Liver (tissue), 9 donors: ENCODE data around the gene IGF2R. TPM values are rescaled to one million over a fixed set of nuclear protein-coding genes. Genes with fewer than 3 reads are reported as not detected.

ENCODE experiments used
- DNase-seq: peaks from one replicate; pipeline ENCODE4 v3.0.0-alpha.2; 2017; ENCODE audit warnings: low spot score
- H3K27ac ChIP-seq, 2 donors: one replicate each; pipeline ENCODE4 v1.7.0; 2013; ENCODE audit warnings: inconsistent platforms in 2 of 2, low read length in 2 of 2, control low read depth in 1 of 2, low read depth in 1 of 2, mild to moderate bottlenecking in 1 of 2
- H3K27me3 ChIP-seq, 4 donors: one replicate each; pipeline versions ENCODE4 v1.6.1 to v1.7.0; 2013; ENCODE audit warnings: low read length in 3 of 4, inconsistent platforms in 1 of 4, mild to moderate bottlenecking in 1 of 4, moderate library complexity in 1 of 4; ENCODE audit not compliant: control insufficient read depth in 4 of 4, insufficient read depth in 4 of 4
- H3K36me3 ChIP-seq, 4 donors: one replicate each; pipeline versions ENCODE4 v1.6.1 to v1.7.0; 2013; ENCODE audit warnings: low read length in 3 of 4, mild to moderate bottlenecking in 3 of 4, low read depth in 1 of 4, moderate library complexity in 1 of 4; ENCODE audit not compliant: control insufficient read depth in 4 of 4, insufficient read depth in 3 of 4
- H3K4me1 ChIP-seq, 4 donors: one replicate each; pipeline versions ENCODE4 v1.6.1 to v1.7.0; 2013; ENCODE audit warnings: low read length in 3 of 4, mild to moderate bottlenecking in 3 of 4, moderate library complexity in 1 of 4; ENCODE audit not compliant: control insufficient read depth in 4 of 4, insufficient read depth in 4 of 4
- H3K4me3 ChIP-seq, 3 donors: one replicate each; pipeline versions ENCODE4 v1.6.1 to v1.7.0; 2013; ENCODE audit warnings: low read length in 3 of 3, control low read depth in 1 of 3, low read depth in 1 of 3, mild to moderate bottlenecking in 1 of 3
- H3K9ac ChIP-seq, 2 donors: one replicate each; pipeline ENCODE4 v1.7.0; 2013; ENCODE audit warnings: low read length in 2 of 2, mild to moderate bottlenecking in 2 of 2, moderate library complexity in 2 of 2, control low read depth in 1 of 2, low read depth in 1 of 2
- H3K9me3 ChIP-seq, 4 donors: one replicate each; pipeline versions ENCODE4 v1.6.1 to v1.7.0; 2013; ENCODE audit warnings: low read length in 3 of 4; ENCODE audit not compliant: control insufficient read depth in 4 of 4
- ATF3 ChIP-seq: IDR thresholded peaks from 2 replicates; pipeline ENCODE4 v1.6.1; 2016; ENCODE audit warnings: antibody characterized with exemption
- CTCF ChIP-seq: fragments of 150-350 bp; IDR thresholded peaks from 2 replicates; pipeline ENCODE4 v1.5.1; 2017; ENCODE audit warnings: improper control_type of control experiment, low read depth, low read length; ENCODE audit not compliant: missing input control
- EGR1 ChIP-seq, 2 donors: IDR thresholded peaks; 2 replicates each; pipeline ENCODE4 v1.6.1; 2016 to 2018; ENCODE audit warnings: antibody characterized with exemption in 2 of 2, low read depth in 2 of 2
- FOXA1 ChIP-seq: IDR thresholded peaks from 2 replicates; pipeline ENCODE4 v1.6.1; 2016; ENCODE audit warnings: antibody characterized with exemption
- FOXA2 ChIP-seq: IDR thresholded peaks from 2 replicates; pipeline ENCODE4 v1.6.1; 2016; ENCODE audit warnings: antibody characterized with exemption
- HNF4A ChIP-seq, 2 donors: conservative IDR thresholded peaks; 2 replicates each; pipeline ENCODE4 v1.6.1; 2016; ENCODE audit warnings: antibody characterized with exemption in 2 of 2, mild to moderate bottlenecking in 2 of 2
- HNF4G ChIP-seq: IDR thresholded peaks from 2 replicates; pipeline ENCODE4 v1.6.1; 2016; ENCODE audit warnings: antibody characterized with exemption
- JUND ChIP-seq, 2 donors: IDR thresholded peaks; 2 replicates each; pipeline ENCODE4 v1.6.1; 2016; ENCODE audit warnings: antibody characterized with exemption in 2 of 2
- NR2F2 ChIP-seq: IDR thresholded peaks from 2 replicates; pipeline ENCODE4 v1.6.1; 2016; ENCODE audit warnings: antibody characterized with exemption
- RAD21 ChIP-seq, 2 donors: IDR thresholded peaks; 2 replicates each; pipeline ENCODE4 v1.6.1; 2016; ENCODE audit warnings: antibody characterized with exemption in 2 of 2, mild to moderate bottlenecking in 2 of 2
- REST ChIP-seq: IDR thresholded peaks from 2 replicates; pipeline ENCODE4 v1.6.1; 2016; ENCODE audit warnings: antibody characterized with exemption, mild to moderate bottlenecking
- RXRA ChIP-seq, 2 donors: IDR thresholded peaks; 2 replicates each; pipeline ENCODE4 v1.6.1; 2017 to 2018; ENCODE audit warnings: antibody characterized with exemption in 2 of 2, mild to moderate bottlenecking in 1 of 2
- SP1 ChIP-seq: IDR thresholded peaks from 2 replicates; pipeline ENCODE4 v1.6.1; 2018; ENCODE audit warnings: antibody characterized with exemption, mild to moderate bottlenecking
- ZBTB33 ChIP-seq: IDR thresholded peaks from 2 replicates; pipeline ENCODE4 v1.6.1; 2016; ENCODE audit warnings: antibody characterized with exemption
- WGBS: extraction: QIAGEN DNeasy Blood & Tissue Kit; methylation state at CpG from one replicate; pipeline ENCODE4 v1.1.7; 2013; 5-methylcytosine and 5-hydroxymethylcytosine counted together
- polyA plus RNA-seq, 2 donors: library from polyadenylated mRNA; stranded (reverse) in 1 of 2; unstranded in 1 of 2; fragments of 200-250 nt in 1 of 2; fragments of >200 nt in 1 of 2; fragmentation: Nextera tagmentation in 1 of 2; extraction: Ambion mirVana in 1 of 2; gene quantifications; one replicate each; pipeline versions ENCODE4 v1.2.1 to v1.2.3, GENCODE V29; 2013 to 2015
- total RNA-seq, 2 donors: library from RNA; depleted of rRNA; stranded (reverse); fragments of >200 nt; gene quantifications; one replicate each; pipeline ENCODE4 v1.2.3, GENCODE V29; 2014
- TF ChIP-seq, protein P1 (sequence below): IDR thresholded peaks from 2 replicates; pipeline ENCODE4 v1.6.1; 2016; ENCODE audit warnings: antibody characterized with exemption
- donor health status: healthy.
- donor health status: healthy.
- donor health status: healthy.
- donor health status: healthy.
- donor health status: healthy.

IGF2R gene
- total and polyA plus RNA-seq, 4 donors = 16.6 to 84.9 (median 45.7) TPM

- no peaks in the 10 kb centered on the region for H3K9me3 ChIP-seq
- peaks cover 0 to 3% (median 0%) of the 10 kb centered on the region in 4 donors for H3K36me3 ChIP-seq
- peaks cover 3 to 16% (median 10%) of the 10 kb centered on the region in 4 donors for H3K4me1 ChIP-seq
- H3K27me3 ChIP-seq = no peaks in the 10 kb centered on the region
- no peak overlapping the region for H3K9ac ChIP-seq
- TF ChIP-seq HNF4A (conservative IDR thresholded peaks at IDR 0.05) (no peak), CTCF (no peak), ZBTB33 (no peak), FOXA1 (no peak), HNF4G (no peak), RXRA (IDR thresholded peaks at IDR 0.05) (no peak), RAD21 (IDR thresholded peaks at IDR 0.05) (no peak), ATF3 (no peak), SP1 (no peak), JUND (IDR thresholded peaks at IDR 0.05) (no peak), REST (no peak), NR2F2 (no peak)
- TF ChIP-seq, protein P1, sequence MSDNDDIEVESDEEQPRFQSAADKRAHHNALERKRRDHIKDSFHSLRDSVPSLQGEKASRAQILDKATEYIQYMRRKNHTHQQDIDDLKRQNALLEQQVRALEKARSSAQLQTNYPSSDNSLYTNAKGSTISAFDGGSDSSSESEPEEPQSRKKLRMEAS = no peak
- H3K27ac ChIP-seq = no peak overlapping the region
- WGBS = 94% methylated on average over 1 of the region's 1 CpG
- no peak overlapping the region for H3K4me3 ChIP-seq
- no peak for DNase-seq
Measured at GRCh38 chr6:159992366-159992765, 23.5 kb downstream of the IGF2R start.

DNA sequence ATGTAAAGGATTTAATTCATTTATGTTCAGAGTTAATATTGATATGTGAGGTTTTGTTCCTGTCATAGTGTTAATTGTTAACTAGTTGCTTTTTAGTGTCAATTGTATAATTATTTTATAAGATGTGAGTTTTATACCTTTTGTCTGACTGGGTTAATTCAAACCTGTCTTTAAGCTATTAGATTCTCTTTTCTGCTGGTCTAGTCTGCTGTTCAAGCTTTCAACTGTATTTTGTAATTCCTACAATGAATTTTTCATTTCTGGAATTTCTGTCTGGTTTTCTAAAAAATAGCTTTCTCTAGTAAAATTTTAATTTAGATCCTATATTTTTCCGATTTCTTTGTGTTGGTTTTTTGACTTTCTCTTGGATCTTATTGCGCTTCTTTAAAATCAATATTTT lies 26.5 kb downstream of the IGF2R start:
- Histone ChIP-seq H3K27me3 (no peaks in the 10 kb centered on the region), H3K27ac (no peak overlapping the region), H3K9me3 (no peaks in the 10 kb centered on the region), H3K9ac (no peak overlapping the region), H3K4me3 (no peak overlapping the region), H3K36me3 (peaks cover 0 to 9% (median 4%) of the 10 kb centered on the region in 4 donors), H3K4me1 (peaks cover 0 to 12% (median 4%) of the 10 kb centered on the region in 4 donors)
- 93% methylated on average over 2 of the region's 2 CpGs for WGBS
- DNase-seq = no peak
- no peak for TF ChIP-seq EGR1 (IDR thresholded peaks at IDR 0.05; ENCODE audit: low read depth in 2 of 2)
- no peak for TF ChIP-seq REST
- no peak for TF ChIP-seq RAD21 (IDR thresholded peaks at IDR 0.05)
- TF ChIP-seq SP1 = no peak
- no peak for TF ChIP-seq FOXA2
- TF ChIP-seq CTCF = no peak
- TF ChIP-seq FOXA1 = no peak
- no peak for TF ChIP-seq HNF4G
- TF ChIP-seq ZBTB33 = no peak
- TF ChIP-seq RXRA (IDR thresholded peaks at IDR 0.05) = no peak
